IgD-negative memory B cell (primary cell): ENCODE measurements around the gene ADGRD1. TPM values are rescaled to one million over a fixed set of nuclear protein-coding genes. Genes with fewer than 3 reads are reported as not detected.

Experiments used
- H3K27ac Mint-ChIP-seq, 3 donors: one replicate each; pipeline ENCODE4 v1.8.0; 2020 to 2022; ENCODE audit warnings: mild to moderate bottlenecking in 3 of 3, mixed read lengths in 3 of 3, moderate library complexity in 1 of 3
- H3K27me3 Mint-ChIP-seq: one replicate; pipeline ENCODE4 v1.8.0; 2021; ENCODE audit warnings: mixed read lengths
- H3K36me3 Mint-ChIP-seq: one replicate; pipeline ENCODE4 v1.8.0; 2020; ENCODE audit warnings: mild to moderate bottlenecking, mixed read lengths
- H3K4me1 Mint-ChIP-seq, 3 donors: one replicate each; pipeline ENCODE4 v1.8.0; 2020 to 2022; ENCODE audit warnings: mixed read lengths in 3 of 3, mild to moderate bottlenecking in 1 of 3
- H3K4me3 Mint-ChIP-seq, 4 donors: one replicate each; pipeline ENCODE4 v1.8.0; 2020 to 2022; ENCODE audit warnings: mild to moderate bottlenecking in 4 of 4, mixed read lengths in 4 of 4, moderate library complexity in 3 of 4
- H3K9me3 Mint-ChIP-seq, 3 donors: one replicate each; pipeline ENCODE4 v1.8.0; 2020 to 2021; ENCODE audit warnings: mixed read lengths in 3 of 3, mild to moderate bottlenecking in 1 of 3
- polyA plus RNA-seq: library from polyadenylated mRNA; unstranded; fragments of 300-500 nt; fragmentation: Illumina TruSeq; gene quantifications from one replicate; pipeline ENCODE4 v1.2.3, GENCODE V29; 2021

ADGRD1 gene
- polyA plus RNA-seq, 1 donor from 2014 or later = 0.50 TPM

GRCh38 chr12:131153016-131153415, 199.3 kb downstream of the ADGRD1 start:
- Mint-ChIP-seq H3K36me3 (peaks cover 7% of the 10 kb centered on the region), H3K27me3 (peaks cover 17% of the 10 kb centered on the region), H3K4me1 (no peaks in the 10 kb centered on the region), H3K9me3 (peaks cover 0 to 10% (median 2%) of the 10 kb centered on the region in 3 donors), H3K27ac (no peak overlapping the region), H3K4me3 (no peak overlapping the region)

- no peak overlapping the region for H3K27ac Mint-ChIP-seq
- peaks cover 0 to 10% (median 2%) of the 10 kb centered on the region in 3 donors for H3K9me3 Mint-ChIP-seq
- no peaks in the 10 kb centered on the region for H3K4me1 Mint-ChIP-seq
- H3K36me3 Mint-ChIP-seq = peaks cover 7% of the 10 kb centered on the region
- H3K4me3 Mint-ChIP-seq = no peak overlapping the region
- peaks cover 17% of the 10 kb centered on the region for H3K27me3 Mint-ChIP-seq
These were observed 200.2 kb downstream of the ADGRD1 start for GRCh38 chr12:131153956-131154355.

- Mint-ChIP-seq H3K4me1 (no peaks in the 10 kb centered on the region), H3K4me3 (no peak overlapping the region), H3K27ac (no peak overlapping the region), H3K27me3 (peaks cover 17% of the 10 kb centered on the region), H3K36me3 (peaks cover 7% of the 10 kb centered on the region), H3K9me3 (peaks cover 0 to 10% (median 2%) of the 10 kb centered on the region in 3 donors)
These were observed 201.4 kb downstream of the ADGRD1 start for GRCh38 chr12:131155131-131155530.

- Mint-ChIP-seq H3K27ac (no peak overlapping the region), H3K36me3 (peaks cover 5% of the 10 kb centered on the region), H3K9me3 (no peaks in the 10 kb centered on the region), H3K27me3 (peaks cover 11% of the 10 kb centered on the region), H3K4me1 (no peaks in the 10 kb centered on the region), H3K4me3 (no peak overlapping the region)
These were observed 204.0 kb downstream of the ADGRD1 start for GRCh38 chr12:131157743-131158142.

- peaks cover 2% of the 10 kb centered on the region for H3K36me3 Mint-ChIP-seq
- no peaks in the 10 kb centered on the region for H3K27me3 Mint-ChIP-seq
- no peak overlapping the region for H3K27ac Mint-ChIP-seq
- H3K4me3 Mint-ChIP-seq = no peak overlapping the region
- H3K9me3 Mint-ChIP-seq = no peaks in the 10 kb centered on the region
- H3K4me1 Mint-ChIP-seq = no peaks in the 10 kb centered on the region
These were observed 206.0 kb downstream of the ADGRD1 start for GRCh38 chr12:131159660-131160059.

GRCh38 chr12:131162113-131162512, 208.4 kb downstream of the ADGRD1 start:
- Mint-ChIP-seq H3K27ac (no peak overlapping the region), H3K4me1 (no peaks in the 10 kb centered on the region), H3K9me3 (no peaks in the 10 kb centered on the region), H3K27me3 (peaks cover 8% of the 10 kb centered on the region), H3K36me3 (peaks cover 2% of the 10 kb centered on the region), H3K4me3 (no peak overlapping the region)

GRCh38 chr12:131163189-131163738, 209.6 kb downstream of the ADGRD1 start:
- Mint-ChIP-seq H3K4me1 (peaks cover 0 to 2% (median 0%) of the 10 kb centered on the region in 3 donors), H3K27me3 (peaks cover 11% of the 10 kb centered on the region), H3K27ac (no peak overlapping the region), H3K9me3 (no peaks in the 10 kb centered on the region), H3K4me3 (no peak overlapping the region), H3K36me3 (peaks cover 2% of the 10 kb centered on the region)

- Mint-ChIP-seq H3K4me1 (peaks cover 0 to 2% (median 0%) of the 10 kb centered on the region in 3 donors), H3K36me3 (peaks cover 4% of the 10 kb centered on the region), H3K9me3 (peaks cover 0 to 2% (median 0%) of the 10 kb centered on the region in 3 donors), H3K27me3 (peaks cover 12% of the 10 kb centered on the region), H3K4me3 (no peak overlapping the region), H3K27ac (no peak overlapping the region)
These were observed 210.6 kb downstream of the ADGRD1 start for GRCh38 chr12:131164096-131164872.

GRCh38 chr12:131166717-131167116, 213.0 kb downstream of the ADGRD1 start:
- Mint-ChIP-seq H3K27ac (no peak overlapping the region), H3K9me3 (peaks cover 0 to 2% (median 0%) of the 10 kb centered on the region in 3 donors), H3K4me3 (no peak overlapping the region), H3K36me3 (peaks cover 2% of the 10 kb centered on the region), H3K27me3 (peaks cover 12% of the 10 kb centered on the region), H3K4me1 (peaks cover 0 to 2% (median 0%) of the 10 kb centered on the region in 3 donors)

GRCh38 chr12:131167334-131167733, 213.6 kb downstream of the ADGRD1 start:
- Mint-ChIP-seq H3K4me1 (peaks cover 0 to 2% (median 0%) of the 10 kb centered on the region in 3 donors), H3K4me3 (no peak overlapping the region), H3K27ac (peak overlapping the region in 1 of 3 donors; percentile 28), H3K27me3 (peaks cover 12% of the 10 kb centered on the region), H3K9me3 (peaks cover 0 to 2% (median 0%) of the 10 kb centered on the region in 3 donors), H3K36me3 (peaks cover 2% of the 10 kb centered on the region)

GRCh38 chr12:131171029-131171428, 217.3 kb downstream of the ADGRD1 start:
- Mint-ChIP-seq H3K9me3 (peaks cover 8 to 11% (median 9%) of the 10 kb centered on the region in 3 donors), H3K27ac (no peak overlapping the region), H3K27me3 (peaks cover 9% of the 10 kb centered on the region), H3K4me3 (no peak overlapping the region), H3K36me3 (peaks cover 4% of the 10 kb centered on the region), H3K4me1 (peaks cover 0 to 2% (median 0%) of the 10 kb centered on the region in 3 donors)

GRCh38 chr12:131174901-131175300, 221.2 kb downstream of the ADGRD1 start:
- H3K4me1 Mint-ChIP-seq = no peaks in the 10 kb centered on the region
- H3K27ac Mint-ChIP-seq = no peak overlapping the region
- no peak overlapping the region for H3K4me3 Mint-ChIP-seq
- peaks cover 11 to 19% (median 15%) of the 10 kb centered on the region in 3 donors for H3K9me3 Mint-ChIP-seq
- H3K27me3 Mint-ChIP-seq = peaks cover 12% of the 10 kb centered on the region
- H3K36me3 Mint-ChIP-seq = peaks cover 2% of the 10 kb centered on the region

- Mint-ChIP-seq H3K4me3 (no peak overlapping the region), H3K27me3 (peaks cover 12% of the 10 kb centered on the region), H3K9me3 (peaks cover 11 to 19% (median 15%) of the 10 kb centered on the region in 3 donors), H3K36me3 (peaks cover 2% of the 10 kb centered on the region), H3K27ac (no peak overlapping the region), H3K4me1 (no peaks in the 10 kb centered on the region)
These were observed 222.6 kb downstream of the ADGRD1 start for GRCh38 chr12:131176266-131176665.

- H3K4me3 Mint-ChIP-seq = no peak overlapping the region
- peaks cover 2% of the 10 kb centered on the region for H3K36me3 Mint-ChIP-seq
- H3K27me3 Mint-ChIP-seq = peaks cover 12% of the 10 kb centered on the region
- H3K27ac Mint-ChIP-seq = no peak overlapping the region
- peaks cover 11 to 19% (median 15%) of the 10 kb centered on the region in 3 donors for H3K9me3 Mint-ChIP-seq
- H3K4me1 Mint-ChIP-seq = no peaks in the 10 kb centered on the region
These were observed 223.2 kb downstream of the ADGRD1 start for GRCh38 chr12:131176926-131177325.

- Mint-ChIP-seq H3K9me3 (peaks cover 11 to 19% (median 15%) of the 10 kb centered on the region in 3 donors), H3K4me1 (no peaks in the 10 kb centered on the region), H3K4me3 (no peak overlapping the region), H3K36me3 (peaks cover 2% of the 10 kb centered on the region), H3K27ac (no peak overlapping the region), H3K27me3 (peaks cover 12% of the 10 kb centered on the region)
These were observed 223.9 kb downstream of the ADGRD1 start for GRCh38 chr12:131177599-131177998.
